Transverse colon (tissue), 4 donors: ENCODE data around the gene FMOD.

Experiments used
- POLR2A ChIP-seq: fragments of 450-650 bp; IDR thresholded peaks from one replicate; pipeline ENCODE4 v1.6.1; 2016; ENCODE audit warnings: antibody characterized with exemption, mild to moderate bottlenecking, moderate library complexity
- POLR2AphosphoS5 ChIP-seq, 3 donors: sonication (generic); formaldehyde crosslinking; IDR thresholded peaks; one replicate each; pipeline ENCODE4 v1.6.1; 2016; ENCODE audit warnings: antibody characterized with exemption in 3 of 3
- TF ChIP-seq, protein P1 (sequence below), 5 experiments: fragments of 200-600 bp in 3 of 5; fragments of 450-650 bp in 2 of 5; sonication (generic) in 3 of 5; IDR thresholded peaks; 1 replicate in 2 of 5; 2 replicates in 3 of 5; pipeline ENCODE4 v1.5.1; 2016 to 2017; ENCODE audit warnings: antibody characterized with exemption in 5 of 5, inconsistent platforms in 3 of 5, mild to moderate bottlenecking in 2 of 5, moderate library complexity in 1 of 5

DNA sequence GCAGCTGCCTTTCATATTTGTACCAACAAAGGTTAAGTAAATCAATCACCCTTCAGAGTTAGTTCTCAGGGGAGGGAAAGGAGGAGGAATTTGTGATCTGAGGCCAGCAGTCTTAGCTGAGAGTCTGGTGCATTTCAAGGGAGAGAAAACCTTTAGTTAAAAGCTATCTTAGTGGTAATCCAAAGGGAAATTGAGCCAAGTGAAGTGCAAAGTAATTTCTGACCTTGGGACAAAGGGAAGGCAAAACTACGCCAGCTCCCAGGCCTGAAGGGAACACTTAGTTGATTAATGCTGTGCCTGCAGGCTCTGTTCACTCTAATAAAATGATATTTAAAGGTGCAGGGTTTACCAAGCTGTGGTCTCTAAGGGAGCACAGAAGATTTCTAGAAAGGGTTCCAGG lies 23.1 kb upstream of the FMOD start:
- no peak for TF ChIP-seq POLR2A
- no peak for TF ChIP-seq POLR2AphosphoS5 (IDR thresholded peaks at IDR 0.05)
- TF ChIP-seq, protein P1, sequence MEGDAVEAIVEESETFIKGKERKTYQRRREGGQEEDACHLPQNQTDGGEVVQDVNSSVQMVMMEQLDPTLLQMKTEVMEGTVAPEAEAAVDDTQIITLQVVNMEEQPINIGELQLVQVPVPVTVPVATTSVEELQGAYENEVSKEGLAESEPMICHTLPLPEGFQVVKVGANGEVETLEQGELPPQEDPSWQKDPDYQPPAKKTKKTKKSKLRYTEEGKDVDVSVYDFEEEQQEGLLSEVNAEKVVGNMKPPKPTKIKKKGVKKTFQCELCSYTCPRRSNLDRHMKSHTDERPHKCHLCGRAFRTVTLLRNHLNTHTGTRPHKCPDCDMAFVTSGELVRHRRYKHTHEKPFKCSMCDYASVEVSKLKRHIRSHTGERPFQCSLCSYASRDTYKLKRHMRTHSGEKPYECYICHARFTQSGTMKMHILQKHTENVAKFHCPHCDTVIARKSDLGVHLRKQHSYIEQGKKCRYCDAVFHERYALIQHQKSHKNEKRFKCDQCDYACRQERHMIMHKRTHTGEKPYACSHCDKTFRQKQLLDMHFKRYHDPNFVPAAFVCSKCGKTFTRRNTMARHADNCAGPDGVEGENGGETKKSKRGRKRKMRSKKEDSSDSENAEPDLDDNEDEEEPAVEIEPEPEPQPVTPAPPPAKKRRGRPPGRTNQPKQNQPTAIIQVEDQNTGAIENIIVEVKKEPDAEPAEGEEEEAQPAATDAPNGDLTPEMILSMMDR (IDR thresholded peaks at IDR 0.05): no peak
